GM08714 (cell line): ENCODE results near the gene RAB11FIP3.
"Not testable (repeated sequence)": the region's sequence is repeated elsewhere in the genome, so short reads cannot be mapped to it uniquely, and the experiment has no call there.

Experiments
- H3K4me3 ChIP-seq: fragments of 200-500 bp; sonication (Bioruptor generic); 2 replicates; pipeline ENCODE4 v1.5.1; 2014; ENCODE audit warnings: mild to moderate bottlenecking, low read length, inconsistent platforms
- ZNF274 ChIP-seq: IDR thresholded peaks from 2 replicates; pipeline ENCODE4 v1.6.1; 2012; ENCODE audit warnings: mild to moderate bottlenecking, low read depth, low read length

Gene RAB11FIP3, protein sequence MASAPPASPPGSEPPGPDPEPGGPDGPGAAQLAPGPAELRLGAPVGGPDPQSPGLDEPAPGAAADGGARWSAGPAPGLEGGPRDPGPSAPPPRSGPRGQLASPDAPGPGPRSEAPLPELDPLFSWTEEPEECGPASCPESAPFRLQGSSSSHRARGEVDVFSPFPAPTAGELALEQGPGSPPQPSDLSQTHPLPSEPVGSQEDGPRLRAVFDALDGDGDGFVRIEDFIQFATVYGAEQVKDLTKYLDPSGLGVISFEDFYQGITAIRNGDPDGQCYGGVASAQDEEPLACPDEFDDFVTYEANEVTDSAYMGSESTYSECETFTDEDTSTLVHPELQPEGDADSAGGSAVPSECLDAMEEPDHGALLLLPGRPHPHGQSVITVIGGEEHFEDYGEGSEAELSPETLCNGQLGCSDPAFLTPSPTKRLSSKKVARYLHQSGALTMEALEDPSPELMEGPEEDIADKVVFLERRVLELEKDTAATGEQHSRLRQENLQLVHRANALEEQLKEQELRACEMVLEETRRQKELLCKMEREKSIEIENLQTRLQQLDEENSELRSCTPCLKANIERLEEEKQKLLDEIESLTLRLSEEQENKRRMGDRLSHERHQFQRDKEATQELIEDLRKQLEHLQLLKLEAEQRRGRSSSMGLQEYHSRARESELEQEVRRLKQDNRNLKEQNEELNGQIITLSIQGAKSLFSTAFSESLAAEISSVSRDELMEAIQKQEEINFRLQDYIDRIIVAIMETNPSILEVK

DNA sequence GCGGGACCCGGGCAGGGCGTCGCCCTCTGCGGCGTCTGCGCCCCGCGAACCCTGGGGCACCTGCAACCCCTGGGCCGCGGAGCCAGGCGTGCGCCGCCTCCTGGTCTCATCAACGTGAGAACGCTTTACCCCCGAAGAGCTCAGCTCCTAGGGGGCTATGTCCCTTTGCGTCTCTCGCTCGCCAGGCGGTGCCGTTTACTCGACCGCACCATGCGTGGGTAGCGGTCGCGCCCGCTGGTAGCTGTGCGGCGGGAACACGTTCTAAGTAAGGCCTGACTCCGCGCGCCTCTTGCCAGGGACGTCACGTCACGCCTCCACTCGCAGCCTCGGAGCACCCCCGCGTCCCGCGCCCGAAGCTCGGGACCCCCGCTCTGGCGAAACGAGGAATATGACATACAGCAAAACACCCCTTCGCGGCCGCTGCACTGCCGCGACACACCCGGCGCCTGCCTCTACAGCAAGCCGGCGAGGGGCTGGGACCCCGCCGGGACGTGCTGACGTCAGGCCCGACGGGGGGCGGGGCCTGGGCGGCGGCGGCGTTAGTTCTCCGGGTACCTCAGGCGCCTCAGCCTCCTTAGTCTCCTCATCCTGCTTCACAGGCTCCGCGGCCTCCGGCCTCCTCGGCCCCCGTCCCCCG, at the start of gene RAB11FIP3:
RAB11FIP3 (plus strand) TSS at position 568 of the 637 bp plus-strand sequence. CDS start 358 bp downstream, outside the sequence.
- H3K4me3 ChIP-seq = peak within 1 kb of the TSS; percentile 70
- TF ChIP-seq ZNF274 = no peak

DNA sequence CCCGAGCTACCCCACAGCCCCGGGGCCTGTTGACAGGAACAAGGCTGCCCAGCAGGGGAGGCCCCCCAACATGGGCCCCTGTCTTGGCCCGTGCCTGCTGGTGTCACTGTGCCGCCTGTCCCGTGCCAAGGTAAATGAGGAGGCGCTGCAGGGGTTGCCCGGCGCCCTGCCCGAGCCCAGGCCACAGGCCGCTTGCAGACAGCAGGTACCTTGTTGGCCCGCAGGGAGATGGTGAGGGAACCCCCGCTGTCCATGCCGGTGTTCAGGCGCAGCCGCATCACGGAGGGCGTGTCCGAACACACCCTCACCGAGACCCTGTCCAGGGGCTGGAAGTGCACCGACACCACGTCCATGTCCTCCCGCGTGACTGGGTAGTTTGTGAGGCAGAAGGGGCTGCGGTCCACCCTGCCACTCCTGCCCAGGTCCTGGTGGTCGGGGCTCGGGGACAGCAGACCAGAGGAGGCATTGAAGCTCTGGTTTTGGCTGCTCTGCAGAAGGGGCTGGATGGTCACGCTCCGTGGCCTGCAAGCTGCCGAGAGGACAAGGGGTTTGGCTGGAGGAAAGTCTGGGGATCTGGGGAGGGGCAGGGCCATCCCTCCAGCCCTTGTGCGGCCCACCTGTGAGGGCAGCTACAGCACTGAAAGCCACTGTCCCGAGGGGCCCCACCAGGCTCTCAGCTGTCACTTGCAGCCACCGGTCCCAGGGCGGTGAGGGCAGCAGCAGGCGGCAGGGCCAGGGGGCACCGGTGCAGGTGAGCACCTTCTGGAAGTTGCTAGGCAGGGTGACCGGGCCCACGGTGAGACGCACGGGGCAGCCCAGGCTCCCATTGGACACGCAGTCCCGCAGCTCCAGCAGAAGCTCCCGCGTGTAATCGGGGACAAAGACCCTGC, 49.3 kb upstream of the RAB11FIP3 start:
- TF ChIP-seq ZNF274 = no peak
- H3K4me3 ChIP-seq = no peak overlapping the region

DNA sequence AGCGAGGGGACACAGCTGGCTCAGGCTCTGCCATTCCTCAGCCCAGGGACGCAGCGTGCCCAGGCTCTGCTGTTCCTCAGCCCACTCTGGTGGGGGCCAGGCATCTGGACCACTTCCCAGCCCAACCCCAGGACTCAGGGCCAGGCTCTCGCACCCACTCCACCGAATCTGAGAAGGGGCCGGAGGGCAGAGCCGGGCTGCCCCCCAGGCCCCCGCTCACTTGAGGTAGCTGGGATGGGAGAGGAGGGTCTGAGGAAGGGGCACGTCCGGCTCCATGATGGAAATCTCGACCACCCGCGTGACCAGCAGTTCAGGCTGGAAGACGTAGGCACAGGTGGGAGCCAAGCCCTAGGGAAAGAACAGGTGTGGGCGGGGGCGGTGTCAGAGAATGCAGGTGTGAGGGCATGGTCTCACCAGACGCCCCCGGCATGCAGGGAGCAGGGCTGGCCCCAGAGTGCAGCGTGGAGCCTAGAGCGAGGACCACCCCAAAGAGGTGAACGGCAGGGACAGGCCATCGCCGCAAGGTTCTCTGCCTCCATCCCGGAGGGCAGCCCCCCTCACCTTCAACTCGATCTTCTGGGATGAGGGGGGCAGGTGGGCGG, 48.5 kb upstream of the RAB11FIP3 start:
- TF ChIP-seq ZNF274 = no peak
- H3K4me3 ChIP-seq = no peak overlapping the region

DNA sequence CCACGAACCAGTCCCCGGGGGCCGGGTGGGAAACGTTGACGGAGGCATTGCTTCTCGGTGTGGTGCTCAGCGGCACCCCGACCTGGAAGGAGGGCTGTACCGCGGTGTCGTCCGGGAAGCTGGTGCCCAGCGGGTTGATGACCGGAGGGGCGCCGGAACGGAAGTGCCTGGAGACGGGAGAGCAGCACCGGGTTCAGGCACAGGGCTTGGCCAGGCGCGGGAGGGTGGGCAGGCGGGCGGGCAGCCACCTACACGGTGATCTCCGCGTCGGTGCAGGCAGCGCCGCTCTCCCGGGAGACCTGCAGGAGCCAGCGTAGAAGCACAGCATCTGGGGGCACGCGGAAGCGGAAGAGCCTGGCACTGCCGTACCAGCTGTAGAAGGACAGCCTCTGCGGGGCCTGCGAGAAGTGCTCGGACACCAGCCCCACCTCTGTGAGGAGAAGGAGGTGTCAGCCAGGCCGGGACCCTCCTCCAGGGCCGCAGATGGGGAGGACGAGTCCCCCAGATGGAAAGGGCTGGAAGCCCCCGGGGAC, 48.0 kb upstream of the RAB11FIP3 start:
- TF ChIP-seq ZNF274 = no peak
- H3K4me3 ChIP-seq = no peak overlapping the region

DNA sequence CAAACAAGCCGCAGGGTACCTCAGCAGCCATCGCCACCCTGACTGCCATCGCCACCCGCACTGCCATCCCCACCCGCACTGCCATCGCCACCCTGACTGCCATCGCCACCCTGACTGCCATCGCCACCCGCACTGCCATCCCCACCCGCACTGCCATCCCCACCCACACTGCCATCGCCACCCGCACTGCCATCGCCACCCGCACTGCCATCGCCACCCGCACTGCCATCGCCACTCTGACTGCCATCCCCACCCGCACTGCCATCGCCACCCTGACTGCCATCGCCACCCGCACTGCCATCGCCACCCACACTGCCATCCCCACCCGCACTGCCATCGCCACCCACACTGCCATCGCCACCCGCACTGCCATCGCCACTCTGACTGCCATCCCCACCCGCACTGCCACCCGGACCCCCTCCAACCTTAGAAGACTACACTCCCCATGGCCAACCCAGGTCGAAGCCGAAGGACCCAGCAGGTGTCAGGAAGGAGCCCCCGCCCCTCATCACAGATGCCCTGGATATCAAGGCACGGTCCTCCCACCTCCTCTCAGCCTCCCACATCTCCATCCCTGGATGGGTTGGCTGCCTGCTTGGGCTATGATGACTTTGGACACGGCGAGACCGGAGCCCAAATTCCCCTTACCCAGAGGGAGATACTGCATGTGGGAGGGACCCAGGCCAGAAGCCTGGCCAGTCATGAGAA, 47.2 kb upstream of the RAB11FIP3 start:
- H3K4me3 ChIP-seq = not testable (repeated sequence)

DNA sequence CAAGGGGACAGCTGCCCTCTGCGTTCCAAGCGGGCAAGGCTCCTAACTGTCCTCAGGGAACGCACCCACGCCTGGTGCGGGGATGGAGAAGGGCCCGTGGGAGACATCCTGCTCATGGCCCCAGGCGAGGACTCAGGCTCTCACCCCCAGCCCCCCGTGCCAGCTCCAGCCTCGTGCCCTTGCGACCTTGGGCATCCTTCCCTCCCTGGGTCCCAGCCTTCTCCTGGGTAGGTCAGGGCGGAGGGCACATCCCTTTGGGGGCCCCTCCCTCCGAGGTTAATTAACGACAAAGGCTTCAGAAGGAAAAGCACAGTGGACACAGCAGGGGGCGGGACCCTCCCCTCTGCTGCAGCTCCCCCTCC, 46.6 kb upstream of the RAB11FIP3 start:
- no peak for TF ChIP-seq ZNF274
- no peak overlapping the region for H3K4me3 ChIP-seq

DNA sequence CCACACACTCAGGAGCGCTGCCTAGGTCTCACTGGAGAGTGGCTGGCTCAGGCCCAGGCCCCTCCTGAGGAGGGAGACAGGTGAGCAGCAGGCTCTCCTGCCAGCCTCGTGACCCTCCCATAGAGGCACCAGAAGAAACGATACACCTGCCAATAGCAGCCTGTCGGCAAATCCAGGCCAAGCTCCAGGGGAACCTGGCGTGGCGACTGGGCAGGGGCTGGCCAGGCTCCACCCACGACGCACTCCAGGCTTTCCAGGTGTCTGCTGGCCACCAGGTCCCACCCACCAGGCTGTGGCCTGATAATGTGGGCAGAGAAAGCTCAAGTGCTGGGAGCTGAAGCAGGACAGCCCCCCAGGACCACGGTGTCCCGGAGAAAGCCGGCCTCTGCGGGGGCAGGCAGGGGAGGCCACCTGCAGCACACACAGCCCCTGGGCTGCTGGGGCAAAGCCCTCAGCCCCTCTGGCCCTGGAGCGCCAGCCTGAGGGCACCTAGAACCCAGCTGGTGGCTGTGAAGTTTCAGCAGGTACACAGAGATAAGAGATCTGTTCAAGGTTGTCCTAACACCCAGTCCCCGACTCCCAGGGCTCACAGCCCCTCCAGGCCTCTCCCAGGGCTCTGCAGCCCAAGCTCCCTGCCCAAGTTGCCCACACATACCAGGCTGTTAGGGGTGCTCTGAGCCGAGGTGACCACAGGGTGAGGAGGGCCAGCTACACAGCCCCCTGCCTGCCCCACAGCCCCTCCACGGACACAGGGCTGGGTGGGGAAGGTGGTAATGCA, 46.1 kb upstream of the RAB11FIP3 start:
- no peak overlapping the region for H3K4me3 ChIP-seq
- no peak for TF ChIP-seq ZNF274

DNA sequence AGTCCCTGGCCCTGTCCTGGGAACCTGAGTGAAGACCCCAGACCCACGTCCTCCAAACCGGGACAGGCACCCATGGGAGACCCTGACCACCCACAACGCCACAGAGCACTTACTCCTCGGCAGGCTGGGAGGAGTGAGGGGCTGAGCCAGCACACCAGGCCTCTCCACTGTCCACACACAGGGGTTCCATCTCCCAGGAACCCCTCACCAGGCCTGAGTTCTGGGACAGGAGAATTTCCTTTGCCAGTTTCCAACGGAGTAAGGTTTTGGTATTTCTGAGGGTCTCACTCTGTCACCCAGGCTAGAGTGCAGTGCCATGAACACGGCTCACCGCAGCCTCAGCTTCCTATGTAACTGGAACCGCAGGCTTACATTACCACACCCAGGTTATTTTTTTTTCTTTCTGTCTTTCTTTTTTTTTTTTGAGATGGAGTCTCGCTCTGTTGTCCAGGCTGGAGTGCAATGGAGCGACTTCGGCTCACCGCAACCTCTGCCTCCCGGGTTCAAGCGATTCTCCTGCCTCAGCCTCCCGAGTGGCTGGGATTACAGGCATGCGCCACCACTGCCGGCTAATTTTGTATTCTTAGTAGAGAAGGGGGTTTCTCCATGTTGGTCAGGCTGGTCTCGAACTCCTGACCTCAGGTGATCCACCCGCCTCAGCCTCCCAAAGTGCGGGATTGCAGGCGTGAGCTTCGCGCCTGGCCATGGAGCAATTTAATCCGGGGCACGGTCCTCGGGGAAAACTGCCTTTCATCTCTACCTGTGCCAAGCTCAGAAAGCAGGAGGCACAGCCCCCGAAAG, 45.3 kb upstream of the RAB11FIP3 start:
- no peak for TF ChIP-seq ZNF274
- H3K4me3 ChIP-seq = peak overlapping the region; percentile 79; the same call in 1 of the 2 replicates

DNA sequence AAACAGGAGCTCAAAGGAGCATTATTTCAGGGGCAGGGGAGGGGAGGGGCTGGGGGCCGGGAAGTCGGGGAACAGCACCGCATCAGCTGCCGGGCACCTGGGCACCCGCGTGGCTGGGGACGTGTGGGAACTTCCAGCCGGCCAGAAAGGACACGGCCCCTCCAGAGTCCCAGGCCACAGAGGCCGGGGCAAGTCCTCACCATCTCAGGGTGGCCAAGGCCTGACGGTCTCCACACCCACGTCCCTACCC, 44.8 kb upstream of the RAB11FIP3 start:
- TF ChIP-seq ZNF274 = no peak
- peak overlapping the region; percentile 79 for H3K4me3 ChIP-seq

DNA sequence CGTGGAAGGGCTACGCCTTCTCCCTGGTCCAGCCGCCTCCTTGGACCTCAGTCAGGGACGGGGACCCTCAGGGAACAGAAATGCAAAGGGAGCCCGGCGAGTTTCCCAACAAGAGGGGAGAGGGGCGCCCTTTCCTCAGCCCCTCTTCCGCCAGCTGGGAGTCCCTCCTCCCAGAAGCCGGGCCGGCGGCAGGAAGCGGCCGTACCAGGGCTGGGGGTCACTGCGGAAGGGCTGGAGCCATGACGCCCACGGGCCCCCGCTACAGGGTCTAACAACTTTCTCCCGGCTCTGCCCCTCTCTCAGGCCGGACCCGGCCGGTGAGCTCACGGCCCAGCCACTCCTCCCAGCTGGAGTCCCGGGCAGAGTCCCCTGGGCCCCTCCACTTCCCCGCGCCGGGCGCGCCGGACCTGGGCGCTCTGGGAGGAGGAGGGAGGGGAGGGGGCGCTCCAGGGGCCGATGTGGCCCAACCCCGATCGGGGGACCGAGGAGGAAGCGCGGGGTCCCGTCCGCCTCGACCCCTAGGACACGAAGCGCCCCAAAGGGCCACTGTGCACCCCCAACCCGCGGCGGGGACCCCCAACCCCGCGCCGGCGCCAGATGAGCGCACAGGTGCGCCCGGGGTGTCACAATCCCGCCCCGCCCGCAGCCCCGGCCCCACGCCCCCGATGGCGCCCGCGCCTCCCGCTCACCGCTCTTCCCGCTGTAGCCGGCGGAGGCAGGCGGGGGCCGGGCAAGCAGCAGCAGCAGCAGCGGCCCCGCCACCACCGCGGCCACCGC, 44.2 kb upstream of the RAB11FIP3 start:
- peak overlapping the region; percentile 79 for H3K4me3 ChIP-seq
- TF ChIP-seq ZNF274 = no peak
